NB4 (cell line): ENCODE measurements around the gene TMEM238.
A peak's percentile ranks its signal among the peaks of the same experiment; 100 is the strongest.

Experiments
- DNase-seq: peaks from one replicate; pipeline ENCODE4 v3.0.0; 2010; ENCODE audit warnings: low read depth
- H3K4me3 ChIP-seq: one replicate; pipeline ENCODE4 v1.5.1; 2011; ENCODE audit warnings: mild to moderate bottlenecking, low read depth, low read length, moderate library complexity
- MAX ChIP-seq: IDR thresholded peaks from 2 replicates; pipeline ENCODE4 v1.6.1; 2011; ENCODE audit warnings: low read depth, low read length
- MYC ChIP-seq: IDR thresholded peaks from 2 replicates; pipeline ENCODE4 v1.6.1; 2011; ENCODE audit warnings: low read depth, low read length
- POLR2A ChIP-seq: IDR thresholded peaks from 2 replicates; pipeline ENCODE4 v1.6.1; 2011; ENCODE audit warnings: mild to moderate bottlenecking; ENCODE audit not compliant: insufficient read length; ENCODE audit errors: extremely low read depth
- TF ChIP-seq, protein P1 (sequence below): IDR thresholded peaks from one replicate; pipeline ENCODE4 v1.5.1; 2012; ENCODE audit warnings: low read depth, low read length

The TMEM238 gene

GRCh38 chr19:55376241-55376933 is 7.7 kb downstream of the TMEM238 start, which contains the start of gene TMEM190:
Gene TMEM190 (plus strand): TSS chr19:55376826. CDS start chr19:55376854, 28 bp downstream.
- no peak within 1 kb of the TSS for H3K4me3 ChIP-seq
- no peak for TF ChIP-seq POLR2A
- no peak for TF ChIP-seq MAX
- no peak for TF ChIP-seq MYC
- TF ChIP-seq, protein P1, sequence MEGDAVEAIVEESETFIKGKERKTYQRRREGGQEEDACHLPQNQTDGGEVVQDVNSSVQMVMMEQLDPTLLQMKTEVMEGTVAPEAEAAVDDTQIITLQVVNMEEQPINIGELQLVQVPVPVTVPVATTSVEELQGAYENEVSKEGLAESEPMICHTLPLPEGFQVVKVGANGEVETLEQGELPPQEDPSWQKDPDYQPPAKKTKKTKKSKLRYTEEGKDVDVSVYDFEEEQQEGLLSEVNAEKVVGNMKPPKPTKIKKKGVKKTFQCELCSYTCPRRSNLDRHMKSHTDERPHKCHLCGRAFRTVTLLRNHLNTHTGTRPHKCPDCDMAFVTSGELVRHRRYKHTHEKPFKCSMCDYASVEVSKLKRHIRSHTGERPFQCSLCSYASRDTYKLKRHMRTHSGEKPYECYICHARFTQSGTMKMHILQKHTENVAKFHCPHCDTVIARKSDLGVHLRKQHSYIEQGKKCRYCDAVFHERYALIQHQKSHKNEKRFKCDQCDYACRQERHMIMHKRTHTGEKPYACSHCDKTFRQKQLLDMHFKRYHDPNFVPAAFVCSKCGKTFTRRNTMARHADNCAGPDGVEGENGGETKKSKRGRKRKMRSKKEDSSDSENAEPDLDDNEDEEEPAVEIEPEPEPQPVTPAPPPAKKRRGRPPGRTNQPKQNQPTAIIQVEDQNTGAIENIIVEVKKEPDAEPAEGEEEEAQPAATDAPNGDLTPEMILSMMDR: no peak
- no peak for DNase-seq

GRCh38 chr19:55373993-55374757 is 9.9 kb downstream of the TMEM238 start:
- DNase-seq: no peak

GRCh38 chr19:55373306-55373992 is 10.6 kb downstream of the TMEM238 start:
- H3K4me3 ChIP-seq: no peak overlapping the region
- TF ChIP-seq POLR2A: no peak
- no peak for DNase-seq

More at GRCh38 chr19:55373993-55374757, 9.9 kb downstream of the TMEM238 start:
- H3K4me3 ChIP-seq: no peak overlapping the region
- no peak for TF ChIP-seq MYC
- TF ChIP-seq MAX: no peak
- TF ChIP-seq, protein P1: no peak
- no peak for TF ChIP-seq POLR2A

DNA sequence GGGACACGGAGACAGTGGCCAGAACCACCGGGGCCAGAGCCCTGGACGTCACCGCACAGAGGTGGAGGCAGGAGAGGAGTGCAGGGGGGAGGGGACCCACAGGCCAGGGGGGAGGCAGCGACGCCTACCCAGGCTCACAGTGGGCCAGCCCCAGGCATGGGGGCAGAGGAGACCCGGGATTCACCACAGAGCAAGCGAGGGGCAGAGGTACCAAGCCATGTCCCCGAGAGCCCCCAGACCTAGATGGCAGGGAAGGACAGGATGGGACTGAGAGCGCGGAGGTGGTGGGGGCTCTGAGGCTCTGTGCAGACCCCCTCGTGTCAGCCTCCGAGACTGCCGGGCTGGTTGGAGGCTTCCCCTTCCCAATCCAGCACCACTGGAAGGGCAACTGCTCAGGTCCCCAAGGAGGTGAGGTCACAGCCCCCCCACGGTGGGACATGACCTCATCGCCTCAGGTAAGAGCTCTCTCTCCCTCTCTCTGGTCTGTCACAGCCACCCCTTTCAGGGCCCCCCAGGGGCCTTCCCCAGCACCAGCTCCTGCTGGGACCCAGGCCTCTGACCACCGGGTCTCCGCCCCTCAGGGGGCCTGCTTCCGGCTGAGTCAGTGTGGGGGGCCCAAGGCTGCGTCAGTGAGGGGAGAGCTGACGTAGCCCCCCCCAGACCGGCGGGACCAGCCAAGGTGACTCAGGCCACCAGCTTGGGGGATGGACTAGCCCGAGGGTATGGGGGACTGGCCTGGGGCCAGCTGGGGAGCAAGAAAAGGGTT is 11.6 kb downstream of the TMEM238 start:
- peak; percentile 61 for DNase-seq
- H3K4me3 ChIP-seq: no peak overlapping the region
- no peak for TF ChIP-seq MAX
- no peak for TF ChIP-seq MYC
- TF ChIP-seq, protein P1: no peak
- no peak for TF ChIP-seq POLR2A

DNA sequence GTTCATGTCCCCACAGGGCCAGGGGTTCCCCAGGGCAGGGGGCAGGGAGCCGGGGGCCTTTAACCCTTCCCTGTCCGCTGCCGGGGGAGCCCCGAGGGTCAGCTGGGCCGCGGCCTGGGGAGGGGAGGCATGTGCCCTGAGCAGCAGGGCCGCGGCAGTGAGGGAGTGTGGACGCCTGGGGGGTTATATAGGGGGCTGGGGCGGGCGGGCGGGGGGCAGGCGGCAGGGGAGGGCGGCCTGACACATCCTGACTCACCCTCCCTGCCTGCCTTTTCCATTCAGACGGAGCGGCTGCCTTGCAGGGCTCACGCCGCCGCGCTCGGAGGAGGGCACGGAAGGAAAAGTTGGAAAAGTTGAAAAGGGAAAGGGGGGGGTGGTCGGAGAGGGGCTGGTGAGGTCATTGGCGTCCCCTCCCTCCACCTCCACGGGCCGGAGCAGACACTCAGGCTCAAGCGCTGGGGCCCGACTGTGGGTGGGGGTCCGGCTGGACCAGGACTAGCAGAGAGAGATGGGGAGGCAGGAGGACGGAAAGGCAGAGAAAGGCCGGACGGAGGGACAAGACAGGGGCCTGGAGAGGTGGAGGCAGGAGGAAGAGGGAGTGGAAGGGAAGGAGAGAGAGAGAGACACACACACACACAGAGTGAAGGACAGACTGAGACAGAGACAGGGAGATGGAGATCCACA is 13.6 kb downstream of the TMEM238 start, which contains the start of gene IL11:
IL11 (minus strand) TSS at position 159 of the 684 bp plus-strand sequence; CDS start at position 6, 153 bp downstream.
- no peak within 1 kb of the TSS for H3K4me3 ChIP-seq

More for the DNA sequence above, 13.6 kb downstream of the TMEM238 start, which contains the start of gene IL11:
- TF ChIP-seq POLR2A: no peak
- TF ChIP-seq, protein P1: no peak
- no peak for TF ChIP-seq MYC
- TF ChIP-seq MAX: no peak
- DNase-seq: no peak
